WTC11 (cell line): ENCODE measurements around the gene IBA57.

ENCODE experiments used
- CREB1 ChIP-seq: sonication (generic); formaldehyde crosslinking; IDR thresholded peaks from 2 replicates; pipeline ENCODE4 v1.8.0; 2023; ENCODE audit warnings: mild to moderate bottlenecking, missing genetic modification reagents
- MYBL2 ChIP-seq: sonication (generic); formaldehyde crosslinking; IDR thresholded peaks from 2 replicates; pipeline ENCODE4 v1.8.1; 2023; ENCODE audit warnings: mild to moderate bottlenecking, moderate library complexity, missing genetic modification reagents
- PRDM15 ChIP-seq: sonication (generic); formaldehyde crosslinking; IDR thresholded peaks from 2 replicates; pipeline ENCODE4 v1.8.0; 2022; ENCODE audit warnings: missing genetic modification reagents
- SP1 ChIP-seq: sonication (generic); formaldehyde crosslinking; conservative IDR thresholded peaks from 2 replicates; pipeline ENCODE4 v1.8.1; 2022; ENCODE audit warnings: missing genetic modification reagents
- TCF7 ChIP-seq: sonication (generic); formaldehyde crosslinking; IDR thresholded peaks from 2 replicates; pipeline ENCODE4 v1.8.0; 2022; ENCODE audit warnings: mild to moderate bottlenecking, low read depth, missing genetic modification reagents, moderate library complexity
- TF ChIP-seq, protein P1 (sequence below): sonication (generic); formaldehyde crosslinking; conservative IDR thresholded peaks from 2 replicates; pipeline ENCODE4 v1.8.1; 2023; ENCODE audit warnings: mild to moderate bottlenecking, low read depth, missing genetic modification reagents, moderate library complexity
- TF ChIP-seq, protein P2 (sequence below): fragments of 200-600 bp; IDR thresholded peaks from 2 replicates; pipeline ENCODE4 v1.8.0; 2022; ENCODE audit warnings: antibody characterized with exemption

DNA sequence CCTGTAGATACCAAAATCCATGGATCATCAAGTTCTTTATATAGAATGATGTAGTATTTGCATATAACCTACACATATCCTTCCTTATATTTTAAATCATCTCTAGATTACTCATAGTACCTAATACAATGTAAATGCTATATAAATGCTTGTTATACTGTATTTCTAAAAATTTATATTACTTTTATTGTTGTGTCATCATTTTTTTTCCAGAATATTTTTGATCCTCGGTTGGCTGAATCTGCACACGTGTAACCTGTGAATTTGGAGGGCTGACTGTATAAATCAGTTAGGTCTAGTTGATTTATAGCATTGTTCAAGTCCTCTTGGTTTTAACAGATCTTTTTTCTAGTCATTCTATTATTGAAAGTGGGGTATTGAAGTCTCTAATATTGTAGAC, 65.6 kb downstream of the IBA57 start:
- TF ChIP-seq, protein P1, sequence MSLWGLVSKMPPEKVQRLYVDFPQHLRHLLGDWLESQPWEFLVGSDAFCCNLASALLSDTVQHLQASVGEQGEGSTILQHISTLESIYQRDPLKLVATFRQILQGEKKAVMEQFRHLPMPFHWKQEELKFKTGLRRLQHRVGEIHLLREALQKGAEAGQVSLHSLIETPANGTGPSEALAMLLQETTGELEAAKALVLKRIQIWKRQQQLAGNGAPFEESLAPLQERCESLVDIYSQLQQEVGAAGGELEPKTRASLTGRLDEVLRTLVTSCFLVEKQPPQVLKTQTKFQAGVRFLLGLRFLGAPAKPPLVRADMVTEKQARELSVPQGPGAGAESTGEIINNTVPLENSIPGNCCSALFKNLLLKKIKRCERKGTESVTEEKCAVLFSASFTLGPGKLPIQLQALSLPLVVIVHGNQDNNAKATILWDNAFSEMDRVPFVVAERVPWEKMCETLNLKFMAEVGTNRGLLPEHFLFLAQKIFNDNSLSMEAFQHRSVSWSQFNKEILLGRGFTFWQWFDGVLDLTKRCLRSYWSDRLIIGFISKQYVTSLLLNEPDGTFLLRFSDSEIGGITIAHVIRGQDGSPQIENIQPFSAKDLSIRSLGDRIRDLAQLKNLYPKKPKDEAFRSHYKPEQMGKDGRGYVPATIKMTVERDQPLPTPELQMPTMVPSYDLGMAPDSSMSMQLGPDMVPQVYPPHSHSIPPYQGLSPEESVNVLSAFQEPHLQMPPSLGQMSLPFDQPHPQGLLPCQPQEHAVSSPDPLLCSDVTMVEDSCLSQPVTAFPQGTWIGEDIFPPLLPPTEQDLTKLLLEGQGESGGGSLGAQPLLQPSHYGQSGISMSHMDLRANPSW (CRISPR knock-in tag): no peak
- TF ChIP-seq MYBL2 (CRISPR knock-in tag): no peak
- TF ChIP-seq, protein P2, sequence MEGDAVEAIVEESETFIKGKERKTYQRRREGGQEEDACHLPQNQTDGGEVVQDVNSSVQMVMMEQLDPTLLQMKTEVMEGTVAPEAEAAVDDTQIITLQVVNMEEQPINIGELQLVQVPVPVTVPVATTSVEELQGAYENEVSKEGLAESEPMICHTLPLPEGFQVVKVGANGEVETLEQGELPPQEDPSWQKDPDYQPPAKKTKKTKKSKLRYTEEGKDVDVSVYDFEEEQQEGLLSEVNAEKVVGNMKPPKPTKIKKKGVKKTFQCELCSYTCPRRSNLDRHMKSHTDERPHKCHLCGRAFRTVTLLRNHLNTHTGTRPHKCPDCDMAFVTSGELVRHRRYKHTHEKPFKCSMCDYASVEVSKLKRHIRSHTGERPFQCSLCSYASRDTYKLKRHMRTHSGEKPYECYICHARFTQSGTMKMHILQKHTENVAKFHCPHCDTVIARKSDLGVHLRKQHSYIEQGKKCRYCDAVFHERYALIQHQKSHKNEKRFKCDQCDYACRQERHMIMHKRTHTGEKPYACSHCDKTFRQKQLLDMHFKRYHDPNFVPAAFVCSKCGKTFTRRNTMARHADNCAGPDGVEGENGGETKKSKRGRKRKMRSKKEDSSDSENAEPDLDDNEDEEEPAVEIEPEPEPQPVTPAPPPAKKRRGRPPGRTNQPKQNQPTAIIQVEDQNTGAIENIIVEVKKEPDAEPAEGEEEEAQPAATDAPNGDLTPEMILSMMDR: no peak
- no peak for TF ChIP-seq PRDM15 (CRISPR knock-in tag)
- no peak for TF ChIP-seq SP1 (CRISPR knock-in tag)
- no peak for TF ChIP-seq CREB1 (CRISPR knock-in tag)
- no peak for TF ChIP-seq TCF7
